H1 (cell line): ENCODE measurements around the gene FCRL6. TPM values are rescaled to one million over a fixed set of nuclear protein-coding genes. Genes with fewer than 3 reads are reported as not detected.

Source experiments
- polyA plus RNA-seq, 7 experiments: library from polyadenylated mRNA; depleted of rRNA in 3 of 7; stranded (reverse) in 5 of 7; unstranded in 2 of 7; fragments of >200 nt in 5 of 7; fragments of 200-250 nt in 2 of 7; gene quantifications; 1 replicate in 5 of 7; 2 replicates in 1 of 7; 4 replicates in 1 of 7; pipeline versions ENCODE4 v1.2.1 to v1.2.3, GENCODE V29; 2011 to 2013; ENCODE audit warnings: missing spikeins in 2 of 7, mixed read lengths in 2 of 7
- small RNA-seq: library from polyadenylated mRNA; stranded (forward); fragments of <200 nt; extraction: miRNeasy Mini kit (QIAGEN cat#:217004); gene quantifications from one replicate; pipeline ENCODE3, GENCODE V24; 2013; ENCODE audit not compliant: insufficient read depth
- total RNA-seq: library from RNA; stranded (reverse); fragmentation: NEBNext Ultra II Directional; extraction: Animal tissue kit (Norgen Biotek cat#: 25700); gene quantifications from 2 replicates; pipeline ENCODE4 v1.2.1, GENCODE V29; 2021

The FCRL6 gene
- total and polyA plus RNA-seq, 2 of the 8 experiments (the other 6 are each of a cell fraction or from before 2014, with no cell fraction given), result not detected

Small RNA genes lying within 50 kb of the gene (small RNA-seq; reads per million reads assigned to genes)
- gene RF00570, result not detected

Other genes with a start within 250 kb of the FCRL6 start
- not detected in 2 replicates for gene APCS, start 214.5 kb upstream of the FCRL6 start, total RNA-seq
- not detected in 2 replicates for gene APCS, start 214.5 kb upstream of the FCRL6 start, polyA plus RNA-seq (2011; rRNA removed)
- not detected in 2 replicates for gene CRP, start 87.8 kb upstream of the FCRL6 start, total RNA-seq
- gene CRP, start 87.8 kb upstream of the FCRL6 start, polyA plus RNA-seq (2011; rRNA removed), result not detected in 2 replicates
- 45.8 and 48.3 TPM in 2 replicates for gene DUSP23, start 21.4 kb upstream of the FCRL6 start, total RNA-seq
- 80.1 and 122 TPM in 2 replicates for gene DUSP23, start 21.4 kb upstream of the FCRL6 start, polyA plus RNA-seq (2011; rRNA removed)
- not detected in 2 replicates for gene SLAMF8, start 24.5 kb downstream of the FCRL6 start, total RNA-seq
- gene SLAMF8, start 24.5 kb downstream of the FCRL6 start, polyA plus RNA-seq (2011; rRNA removed), result not detected in 2 replicates
- gene VSIG8, start 60.3 kb downstream of the FCRL6 start, total RNA-seq, result not detected in 2 replicates
- not detected in 2 replicates for gene VSIG8, start 60.3 kb downstream of the FCRL6 start, polyA plus RNA-seq (2011; rRNA removed)
- gene CFAP45, start 97.8 kb downstream of the FCRL6 start, total RNA-seq, result not detected in 2 replicates
- 0.05 and 0.11 TPM in 2 replicates for gene CFAP45, start 97.8 kb downstream of the FCRL6 start, polyA plus RNA-seq (2011; rRNA removed)
- 86.0 and 93.0 TPM in 2 replicates for gene TAGLN2, start 123.1 kb downstream of the FCRL6 start, total RNA-seq
- 114 and 142 TPM in 2 replicates for gene TAGLN2, start 123.1 kb downstream of the FCRL6 start, polyA plus RNA-seq (2011; rRNA removed)
- 28.1 and 29.2 TPM in 2 replicates for gene IGSF9, start 143.3 kb downstream of the FCRL6 start, total RNA-seq
- gene IGSF9, start 143.3 kb downstream of the FCRL6 start, polyA plus RNA-seq (2011; rRNA removed), result 10.9 and 22.5 TPM in 2 replicates
- not detected in 2 replicates for gene SLAMF9, start 151.9 kb downstream of the FCRL6 start, total RNA-seq
- not detected in 2 replicates for gene SLAMF9, start 151.9 kb downstream of the FCRL6 start, polyA plus RNA-seq (2011; rRNA removed)
- gene PIGM, start 229.6 kb downstream of the FCRL6 start, total RNA-seq, result 5.1 and 5.4 TPM in 2 replicates
- 5.7 and 6.0 TPM in 2 replicates for gene PIGM, start 229.6 kb downstream of the FCRL6 start, polyA plus RNA-seq (2011; rRNA removed)